ENCODE results near the gene VSNL1. TPM values are rescaled to one million over a fixed set of nuclear protein-coding genes. Genes with fewer than 3 reads are reported as not detected.

The VSNL1 gene
- total and polyA plus RNA-seq, 2 donors (not counting 1 experiment from before 2014, with no cell fraction given), result 1.2 to 3.9 TPM

DNA sequence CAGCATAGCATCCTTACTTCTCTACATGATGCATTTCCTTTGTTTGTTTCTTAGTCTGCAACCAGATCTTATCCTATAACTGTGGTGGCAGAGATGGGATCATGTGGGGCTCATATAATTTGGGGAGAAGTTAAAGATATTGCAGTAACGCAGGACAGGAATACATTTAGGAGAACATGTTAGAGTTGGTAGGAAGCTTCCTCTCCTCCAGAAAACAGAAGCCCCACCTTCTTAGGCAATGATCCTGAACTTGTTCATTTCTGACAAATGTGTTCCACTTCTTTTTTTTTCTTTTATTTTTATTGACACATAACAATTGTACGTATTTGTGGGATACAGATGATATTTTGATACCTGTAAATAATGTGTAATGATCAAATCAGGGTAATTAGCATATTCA is 99.9 kb downstream of the VSNL1 start:
- no peak for DNase-seq (ENCODE audit: low read depth in 2 of 2)
- Histone ChIP-seq H3K79me2 (ENCODE audit: control insufficient read depth, insufficient read depth, low read length) (no peaks in the 10 kb centered on the region), H3K27me3 (ENCODE audit: control insufficient read depth, insufficient read depth, low read length) (no peaks in the 10 kb centered on the region), H3K36me3 (ENCODE audit: control insufficient read depth, insufficient read depth, low read length) (no peaks in the 10 kb centered on the region), H3K27ac (ENCODE audit: insufficient read depth, low read length) (no peak overlapping the region), H2AFZ (ENCODE audit: low read length) (no peak overlapping the region), H3K9me3 (ENCODE audit: control insufficient read depth, insufficient read depth, low read depth, low read length) (no peaks in the 10 kb centered on the region), H3K4me2 (ENCODE audit: extremely low read depth, insufficient read depth, low read length) (no peak overlapping the region), H3K4me3 (replicated peaks in 1 of 4; ENCODE audit: control extremely low read depth in 1 of 4, insufficient read depth in 1 of 4, low read depth in 3 of 4, low read length in 4 of 4) (no peak overlapping the region), H3K9ac (ENCODE audit: insufficient read depth, low read length) (no peak overlapping the region), H4K20me1 (ENCODE audit: control insufficient read depth, extremely low read depth, insufficient read depth, low read length) (no peaks in the 10 kb centered on the region), H3K4me1 (ENCODE audit: control insufficient read depth, extremely low read depth, insufficient read depth, low read length) (peaks cover 18% of the 10 kb centered on the region)
- TF ChIP-seq, protein P1, sequence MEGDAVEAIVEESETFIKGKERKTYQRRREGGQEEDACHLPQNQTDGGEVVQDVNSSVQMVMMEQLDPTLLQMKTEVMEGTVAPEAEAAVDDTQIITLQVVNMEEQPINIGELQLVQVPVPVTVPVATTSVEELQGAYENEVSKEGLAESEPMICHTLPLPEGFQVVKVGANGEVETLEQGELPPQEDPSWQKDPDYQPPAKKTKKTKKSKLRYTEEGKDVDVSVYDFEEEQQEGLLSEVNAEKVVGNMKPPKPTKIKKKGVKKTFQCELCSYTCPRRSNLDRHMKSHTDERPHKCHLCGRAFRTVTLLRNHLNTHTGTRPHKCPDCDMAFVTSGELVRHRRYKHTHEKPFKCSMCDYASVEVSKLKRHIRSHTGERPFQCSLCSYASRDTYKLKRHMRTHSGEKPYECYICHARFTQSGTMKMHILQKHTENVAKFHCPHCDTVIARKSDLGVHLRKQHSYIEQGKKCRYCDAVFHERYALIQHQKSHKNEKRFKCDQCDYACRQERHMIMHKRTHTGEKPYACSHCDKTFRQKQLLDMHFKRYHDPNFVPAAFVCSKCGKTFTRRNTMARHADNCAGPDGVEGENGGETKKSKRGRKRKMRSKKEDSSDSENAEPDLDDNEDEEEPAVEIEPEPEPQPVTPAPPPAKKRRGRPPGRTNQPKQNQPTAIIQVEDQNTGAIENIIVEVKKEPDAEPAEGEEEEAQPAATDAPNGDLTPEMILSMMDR (conservative IDR thresholded peaks at IDR 0.05 in 1 of 2, IDR thresholded peaks at IDR 0.05 in 1 of 2; ENCODE audit: low read depth in 1 of 2, low read length in 2 of 2), result no peak
- no peak for TF ChIP-seq EZH2 (IDR thresholded peaks at IDR 0.05; ENCODE audit: low read length, missing control alignments)

DNA sequence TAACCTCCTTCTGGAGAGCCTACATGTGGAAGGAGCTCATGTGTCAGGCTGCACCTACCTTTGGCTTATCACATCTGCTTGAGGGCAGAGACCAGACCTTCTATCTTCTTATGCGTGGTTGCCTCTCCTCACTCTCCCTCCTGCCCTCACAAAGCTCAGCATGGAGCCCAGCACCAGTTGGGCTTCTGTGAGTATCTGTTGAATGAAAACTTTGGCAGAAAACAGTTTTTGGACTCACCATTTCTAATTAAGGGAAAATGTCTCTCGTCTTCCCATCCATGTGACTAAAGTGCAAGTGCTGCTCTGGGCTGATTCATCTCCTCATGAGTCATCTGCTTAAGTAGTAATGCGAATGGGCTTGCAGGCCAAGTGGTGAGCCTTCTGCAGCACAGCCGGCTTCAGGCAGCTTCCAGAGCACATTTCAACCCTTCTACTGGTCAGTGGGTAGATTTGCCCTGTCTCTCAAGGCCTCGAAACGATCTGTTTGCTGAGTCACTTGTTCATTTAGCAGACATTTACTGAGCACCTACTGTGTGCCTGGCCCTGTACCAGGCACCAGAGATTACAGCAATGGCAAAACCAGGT is 102.6 kb downstream of the VSNL1 start:
- H3K4me2 ChIP-seq (ENCODE audit: extremely low read depth, insufficient read depth, low read length), result peak overlapping the region; percentile 73
- no peaks in the 10 kb centered on the region for H3K36me3 ChIP-seq (ENCODE audit: control insufficient read depth, insufficient read depth, low read length)
- H3K4me1 ChIP-seq (ENCODE audit: control insufficient read depth, extremely low read depth, insufficient read depth, low read length), result peaks cover 22% of the 10 kb centered on the region
- H3K4me3 ChIP-seq (replicated peaks in 1 of 4; ENCODE audit: control extremely low read depth in 1 of 4, insufficient read depth in 1 of 4, low read depth in 3 of 4, low read length in 4 of 4), result no peak overlapping the region
- no peak overlapping the region for H3K9ac ChIP-seq (ENCODE audit: insufficient read depth, low read length)
- H3K79me2 ChIP-seq (ENCODE audit: control insufficient read depth, insufficient read depth, low read length), result no peaks in the 10 kb centered on the region
- TF ChIP-seq, protein P1 (conservative IDR thresholded peaks at IDR 0.05 in 1 of 2, IDR thresholded peaks at IDR 0.05 in 1 of 2; ENCODE audit: low read depth in 1 of 2, low read length in 2 of 2), result no peak
- TF ChIP-seq EZH2 (IDR thresholded peaks at IDR 0.05; ENCODE audit: low read length, missing control alignments), result no peak
- H4K20me1 ChIP-seq (ENCODE audit: control insufficient read depth, extremely low read depth, insufficient read depth, low read length), result no peaks in the 10 kb centered on the region
- no peaks in the 10 kb centered on the region for H3K27me3 ChIP-seq (ENCODE audit: control insufficient read depth, insufficient read depth, low read length)
- H3K27ac ChIP-seq (ENCODE audit: insufficient read depth, low read length), result peak overlapping the region; percentile 80
- peak overlapping the region; percentile 97 for H2AFZ ChIP-seq (ENCODE audit: low read length)
- DNase-seq (ENCODE audit: low read depth in 2 of 2), result peak; percentile 98 to 99
- H3K9me3 ChIP-seq (ENCODE audit: control insufficient read depth, insufficient read depth, low read depth, low read length), result no peaks in the 10 kb centered on the region

DNA sequence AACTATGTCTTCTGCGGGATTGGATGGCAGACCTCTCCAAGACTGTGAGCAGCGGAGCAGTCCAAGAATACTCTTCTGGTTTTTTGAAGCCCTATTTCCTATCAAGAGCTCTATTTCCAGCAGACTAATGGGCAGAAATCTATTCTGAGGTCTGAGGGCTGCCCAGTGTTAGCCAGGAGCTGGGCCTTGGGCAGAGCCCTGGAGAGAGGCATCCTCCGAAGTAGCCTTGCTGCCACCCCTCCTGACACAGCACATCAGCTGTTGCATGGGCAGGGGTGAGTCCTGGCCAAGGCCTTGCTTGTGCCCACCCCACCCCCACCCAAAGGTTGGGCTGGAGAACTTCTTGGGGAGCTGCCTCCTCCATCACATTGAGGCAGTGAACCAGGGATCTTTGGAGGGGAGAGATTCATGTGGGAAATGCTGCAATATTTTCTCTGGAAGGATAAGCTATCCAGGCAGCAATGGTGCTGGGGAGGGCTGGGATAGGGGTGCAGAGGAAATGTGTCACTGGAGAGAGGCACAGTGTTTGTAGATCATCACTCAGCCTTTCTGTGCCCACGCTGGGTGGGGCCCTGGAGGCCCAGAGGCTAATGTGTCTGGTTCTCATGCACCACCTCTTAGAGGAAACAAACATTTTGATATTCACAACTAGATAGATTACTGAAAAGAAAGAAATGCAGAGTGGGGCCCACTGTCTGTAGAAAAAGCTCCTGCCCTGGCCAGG is 104.7 kb downstream of the VSNL1 start:
- no peak overlapping the region for H3K4me2 ChIP-seq (ENCODE audit: extremely low read depth, insufficient read depth, low read length)
- peak overlapping the region; percentile 6 for H3K27ac ChIP-seq (ENCODE audit: insufficient read depth, low read length)

More for the DNA sequence above, 104.7 kb downstream of the VSNL1 start:
- Histone ChIP-seq H3K9me3 (ENCODE audit: control insufficient read depth, insufficient read depth, low read depth, low read length) (no peaks in the 10 kb centered on the region), H2AFZ (ENCODE audit: low read length) (no peak overlapping the region), H3K9ac (ENCODE audit: insufficient read depth, low read length) (no peak overlapping the region), H3K4me3 (replicated peaks in 1 of 4; ENCODE audit: control extremely low read depth in 1 of 4, insufficient read depth in 1 of 4, low read depth in 3 of 4, low read length in 4 of 4) (no peak overlapping the region), H3K4me1 (ENCODE audit: control insufficient read depth, extremely low read depth, insufficient read depth, low read length) (peaks cover 22% of the 10 kb centered on the region), H3K27me3 (ENCODE audit: control insufficient read depth, insufficient read depth, low read length) (no peaks in the 10 kb centered on the region), H4K20me1 (ENCODE audit: control insufficient read depth, extremely low read depth, insufficient read depth, low read length) (no peaks in the 10 kb centered on the region), H3K79me2 (ENCODE audit: control insufficient read depth, insufficient read depth, low read length) (no peaks in the 10 kb centered on the region), H3K36me3 (ENCODE audit: control insufficient read depth, insufficient read depth, low read length) (no peaks in the 10 kb centered on the region)
- DNase-seq (ENCODE audit: low read depth in 2 of 2), result peak; percentile 26 to 49
- no peak for TF ChIP-seq EZH2 (IDR thresholded peaks at IDR 0.05; ENCODE audit: low read length, missing control alignments)
- TF ChIP-seq, protein P1 (conservative IDR thresholded peaks at IDR 0.05 in 1 of 2, IDR thresholded peaks at IDR 0.05 in 1 of 2; ENCODE audit: low read depth in 1 of 2, low read length in 2 of 2), result no peak

Measured in fibroblast of lung (primary cell).